Loucy (cell line): ENCODE data around the gene MST1.

Experiments
- H2AFZ ChIP-seq: fragments of 200-600 bp; sonication (generic); 2 replicates; pipeline ENCODE4 v1.6.0; 2016; ENCODE audit warnings: antibody characterized with exemption, mild to moderate bottlenecking, low read length, moderate library complexity
- H3F3A ChIP-seq: fragments of 200-600 bp; 2 replicates; pipeline ENCODE4 v1.6.0; 2016; ENCODE audit warnings: antibody characterized with exemption, low read depth, mild to moderate bottlenecking
- H3K27me3 ChIP-seq: fragments of 200-600 bp; sonication (generic); 2 replicates; pipeline ENCODE4 v1.6.1; 2014; ENCODE audit warnings: low read length, mild to moderate bottlenecking; ENCODE audit not compliant: insufficient read depth, poor library complexity, severe bottlenecking
- H3K36me3 ChIP-seq: fragments of 200-600 bp; sonication (generic); 2 replicates; pipeline ENCODE4 v1.6.1; 2016; ENCODE audit warnings: low read length; ENCODE audit not compliant: insufficient read depth
- H3K4me1 ChIP-seq: fragments of 200-600 bp; sonication (generic); 2 replicates; pipeline ENCODE4 v1.5.1; 2014; ENCODE audit warnings: low read length, mild to moderate bottlenecking; ENCODE audit not compliant: insufficient read depth, poor library complexity, severe bottlenecking
- H3K4me2 ChIP-seq: fragments of 200-600 bp; sonication (generic); 2 replicates; pipeline ENCODE4 v1.6.0; 2014; ENCODE audit warnings: antibody characterized with exemption, low read length, low read depth, mild to moderate bottlenecking; ENCODE audit not compliant: poor library complexity, severe bottlenecking
- H3K4me3 ChIP-seq: fragments of 200-600 bp; sonication (generic); 2 replicates; pipeline ENCODE4 v1.5.1; 2014; ENCODE audit warnings: low read length, mild to moderate bottlenecking, mixed read lengths; ENCODE audit not compliant: poor library complexity, severe bottlenecking
- H3K79me2 ChIP-seq: fragments of 200-600 bp; sonication (generic); 2 replicates; pipeline ENCODE4 v1.6.1; 2014; ENCODE audit warnings: low read length; ENCODE audit not compliant: insufficient read depth
- H3K9ac ChIP-seq: fragments of 200-600 bp; sonication (generic); 2 replicates; pipeline ENCODE4 v1.6.0; 2014; ENCODE audit warnings: mild to moderate bottlenecking, low read depth, low read length, moderate library complexity; ENCODE audit not compliant: poor library complexity, severe bottlenecking
- H3K9me2 ChIP-seq: fragments of 200-600 bp; sonication (generic); replicated peaks from 2 replicates; pipeline ENCODE4 v1.6.1; 2016; ENCODE audit warnings: low read depth, low read length, mixed read lengths
- H3K9me3 ChIP-seq: fragments of 200-600 bp; sonication (generic); 2 replicates; pipeline ENCODE4 v1.6.1; 2014; ENCODE audit warnings: mild to moderate bottlenecking, antibody characterized with exemption, low read length, low read depth; ENCODE audit not compliant: insufficient read depth
- H4K20me1 ChIP-seq: fragments of 200-600 bp; sonication (generic); 2 replicates; pipeline ENCODE4 v1.6.0; 2014; ENCODE audit warnings: antibody characterized with exemption, low read length, mild to moderate bottlenecking; ENCODE audit not compliant: insufficient read depth, poor library complexity, severe bottlenecking
- EZH2phosphoT487 ChIP-seq: fragments of 200-600 bp; IDR thresholded peaks from 2 replicates; pipeline ENCODE4 v1.6.1; 2018; ENCODE audit warnings: antibody characterized with exemption, mild to moderate bottlenecking, moderate library complexity, borderline replicate concordance
- TF ChIP-seq, protein P1 (sequence below): fragments of 200-600 bp; sonication (generic); conservative IDR thresholded peaks from 2 replicates; pipeline ENCODE4 v1.5.1; 2014; ENCODE audit warnings: mild to moderate bottlenecking, antibody characterized with exemption, low read length

The MST1 gene

DNA sequence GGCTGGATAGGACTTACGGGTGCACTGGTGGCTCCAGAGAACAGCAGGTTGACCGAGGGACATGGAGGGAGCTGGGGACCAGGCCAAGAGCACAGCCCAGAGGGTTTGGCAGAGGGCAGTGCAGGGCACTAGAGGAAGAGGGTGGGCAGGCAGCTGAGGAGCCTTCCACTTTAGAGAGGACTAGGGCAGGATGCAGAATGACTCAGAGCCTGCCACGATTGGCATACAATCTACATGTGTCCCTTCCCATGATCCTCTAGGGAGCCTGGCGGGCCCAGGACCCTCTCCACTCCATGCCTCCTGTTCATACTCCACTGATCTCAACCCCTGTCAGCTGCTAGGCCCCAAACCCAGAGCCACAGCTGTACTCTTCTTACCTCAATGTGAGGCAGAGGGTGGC is 29.5 kb downstream of the MST1 start:
- H3K9me2 ChIP-seq = no peaks in the 10 kb centered on the region
- H3K9me3 ChIP-seq = no peaks in the 10 kb centered on the region
- peaks cover 9% of the 10 kb centered on the region for H3K4me1 ChIP-seq
- 0 out of 2 replicates have a peak overlapping the region, but pooled peaks have one; percentile 15 for H2AFZ ChIP-seq
- H3K4me2 ChIP-seq = no peak overlapping the region
- TF ChIP-seq EZH2phosphoT487 = no peak
- TF ChIP-seq, protein P1, sequence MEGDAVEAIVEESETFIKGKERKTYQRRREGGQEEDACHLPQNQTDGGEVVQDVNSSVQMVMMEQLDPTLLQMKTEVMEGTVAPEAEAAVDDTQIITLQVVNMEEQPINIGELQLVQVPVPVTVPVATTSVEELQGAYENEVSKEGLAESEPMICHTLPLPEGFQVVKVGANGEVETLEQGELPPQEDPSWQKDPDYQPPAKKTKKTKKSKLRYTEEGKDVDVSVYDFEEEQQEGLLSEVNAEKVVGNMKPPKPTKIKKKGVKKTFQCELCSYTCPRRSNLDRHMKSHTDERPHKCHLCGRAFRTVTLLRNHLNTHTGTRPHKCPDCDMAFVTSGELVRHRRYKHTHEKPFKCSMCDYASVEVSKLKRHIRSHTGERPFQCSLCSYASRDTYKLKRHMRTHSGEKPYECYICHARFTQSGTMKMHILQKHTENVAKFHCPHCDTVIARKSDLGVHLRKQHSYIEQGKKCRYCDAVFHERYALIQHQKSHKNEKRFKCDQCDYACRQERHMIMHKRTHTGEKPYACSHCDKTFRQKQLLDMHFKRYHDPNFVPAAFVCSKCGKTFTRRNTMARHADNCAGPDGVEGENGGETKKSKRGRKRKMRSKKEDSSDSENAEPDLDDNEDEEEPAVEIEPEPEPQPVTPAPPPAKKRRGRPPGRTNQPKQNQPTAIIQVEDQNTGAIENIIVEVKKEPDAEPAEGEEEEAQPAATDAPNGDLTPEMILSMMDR = no peak
- H3K4me3 ChIP-seq = no peak overlapping the region
- no peaks in the 10 kb centered on the region for H4K20me1 ChIP-seq
- no peaks in the 10 kb centered on the region for H3K27me3 ChIP-seq
- no peaks in the 10 kb centered on the region for H3K79me2 ChIP-seq
- H3F3A ChIP-seq = no peaks in the 10 kb centered on the region
- H3K36me3 ChIP-seq = no peaks in the 10 kb centered on the region
- H3K9ac ChIP-seq = no peak overlapping the region

DNA sequence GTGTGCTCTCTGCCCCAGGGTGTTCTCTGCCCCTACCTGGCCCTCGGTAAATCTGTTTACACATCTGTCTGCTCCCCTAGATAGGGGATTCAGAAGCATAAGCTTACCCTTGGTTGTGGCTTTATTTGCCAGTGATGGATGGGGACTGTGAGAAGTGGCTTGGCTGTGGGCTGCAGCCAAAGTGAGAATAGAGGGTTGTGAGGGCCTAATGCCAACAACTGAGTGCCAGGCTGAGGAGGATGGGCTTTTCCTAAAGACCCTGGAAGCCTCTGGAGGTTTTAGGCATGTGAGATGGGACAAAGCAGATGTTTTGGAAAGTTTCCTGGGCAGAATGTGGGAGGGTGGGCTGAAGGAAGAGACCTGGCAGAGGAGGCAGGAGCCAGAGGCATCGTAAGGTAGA is 30.6 kb downstream of the MST1 start:
- no peaks in the 10 kb centered on the region for H3K9me3 ChIP-seq
- H3K4me2 ChIP-seq = no peak overlapping the region
- no peaks in the 10 kb centered on the region for H3K79me2 ChIP-seq
- no peaks in the 10 kb centered on the region for H3K36me3 ChIP-seq
- no peaks in the 10 kb centered on the region for H3K27me3 ChIP-seq
- no peak overlapping the region for H3K4me3 ChIP-seq
- no peak overlapping the region for H2AFZ ChIP-seq
- no peak overlapping the region for H3K9ac ChIP-seq
- no peaks in the 10 kb centered on the region for H4K20me1 ChIP-seq
- peaks cover 9% of the 10 kb centered on the region for H3K4me1 ChIP-seq
- H3K9me2 ChIP-seq = no peaks in the 10 kb centered on the region
- H3F3A ChIP-seq = no peaks in the 10 kb centered on the region
- no peak for TF ChIP-seq EZH2phosphoT487
- TF ChIP-seq, protein P1 = no peak

DNA sequence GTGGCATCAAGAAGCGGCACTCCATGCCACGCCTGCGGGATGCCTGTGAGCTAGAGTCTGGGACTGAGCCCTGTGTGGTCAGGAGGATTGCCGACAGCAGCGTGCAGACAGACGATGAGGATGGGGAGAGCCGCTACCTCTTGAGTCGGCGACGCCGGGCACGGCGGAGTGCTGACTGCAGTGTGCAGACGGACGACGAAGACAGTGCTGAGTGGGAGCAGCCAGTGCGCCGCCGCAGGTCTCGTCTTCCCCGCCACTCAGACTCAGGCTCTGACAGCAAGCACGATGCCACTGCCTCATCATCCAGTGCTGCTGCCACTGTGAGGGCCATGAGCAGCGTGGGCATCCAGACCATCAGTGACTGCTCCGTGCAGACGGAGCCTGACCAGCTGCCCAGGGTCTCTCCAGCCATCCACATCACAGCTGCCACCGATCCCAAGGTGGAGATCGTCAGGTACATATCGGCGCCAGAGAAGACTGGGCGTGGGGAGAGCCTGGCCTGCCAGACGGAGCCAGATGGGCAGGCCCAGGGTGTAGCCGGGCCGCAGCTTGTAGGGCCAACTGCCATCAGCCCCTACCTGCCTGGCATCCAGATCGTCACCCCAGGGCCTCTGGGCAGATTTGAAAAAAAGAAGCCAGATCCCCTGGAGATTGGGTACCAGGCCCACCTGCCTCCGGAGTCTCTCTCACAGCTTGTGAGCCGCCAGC is 31.9 kb downstream of the MST1 start:
- Histone ChIP-seq H3F3A (no peaks in the 10 kb centered on the region), H2AFZ (no peak overlapping the region), H3K4me1 (peaks cover 9% of the 10 kb centered on the region), H3K9me3 (no peaks in the 10 kb centered on the region), H3K79me2 (no peaks in the 10 kb centered on the region), H4K20me1 (no peaks in the 10 kb centered on the region), H3K4me3 (no peak overlapping the region), H3K9ac (no peak overlapping the region), H3K9me2 (no peaks in the 10 kb centered on the region), H3K36me3 (no peaks in the 10 kb centered on the region), H3K4me2 (no peak overlapping the region), H3K27me3 (no peaks in the 10 kb centered on the region)
- TF ChIP-seq, protein P1 = no peak
- no peak for TF ChIP-seq EZH2phosphoT487
